ENCODE data around the gene SVIL.

- no peak for TF ChIP-seq POLR2A (IDR thresholded peaks at IDR 0.05; ENCODE audit: low read depth, low read length)
- no peak for TF ChIP-seq POLR2AphosphoS5 (IDR thresholded peaks at IDR 0.05; ENCODE audit: low read depth, low read length)
- TF ChIP-seq SPI1 (IDR thresholded peaks at IDR 0.05; ENCODE audit: low read depth, low read length) = no peak
Measured at GRCh38 chr10:29611781-29612381, 22.9 kb downstream of the SVIL start.
